DLD1 (cell line): Measurements from ENCODE around the gene TAF8.
"Not testable (repeated sequence)": the region's sequence is repeated elsewhere in the genome, so short reads cannot be mapped to it uniquely, and the experiment has no call there.

ENCODE experiments used
- in situ Hi-C: cut with HindIII; loops from 2 replicates; pipeline ENCODE4 v1.10.0; 2017; ENCODE audit warnings: low sequenced_read_pairs

TAF8 gene, protein sequence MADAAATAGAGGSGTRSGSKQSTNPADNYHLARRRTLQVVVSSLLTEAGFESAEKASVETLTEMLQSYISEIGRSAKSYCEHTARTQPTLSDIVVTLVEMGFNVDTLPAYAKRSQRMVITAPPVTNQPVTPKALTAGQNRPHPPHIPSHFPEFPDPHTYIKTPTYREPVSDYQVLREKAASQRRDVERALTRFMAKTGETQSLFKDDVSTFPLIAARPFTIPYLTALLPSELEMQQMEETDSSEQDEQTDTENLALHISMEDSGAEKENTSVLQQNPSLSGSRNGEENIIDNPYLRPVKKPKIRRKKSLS

DNA sequence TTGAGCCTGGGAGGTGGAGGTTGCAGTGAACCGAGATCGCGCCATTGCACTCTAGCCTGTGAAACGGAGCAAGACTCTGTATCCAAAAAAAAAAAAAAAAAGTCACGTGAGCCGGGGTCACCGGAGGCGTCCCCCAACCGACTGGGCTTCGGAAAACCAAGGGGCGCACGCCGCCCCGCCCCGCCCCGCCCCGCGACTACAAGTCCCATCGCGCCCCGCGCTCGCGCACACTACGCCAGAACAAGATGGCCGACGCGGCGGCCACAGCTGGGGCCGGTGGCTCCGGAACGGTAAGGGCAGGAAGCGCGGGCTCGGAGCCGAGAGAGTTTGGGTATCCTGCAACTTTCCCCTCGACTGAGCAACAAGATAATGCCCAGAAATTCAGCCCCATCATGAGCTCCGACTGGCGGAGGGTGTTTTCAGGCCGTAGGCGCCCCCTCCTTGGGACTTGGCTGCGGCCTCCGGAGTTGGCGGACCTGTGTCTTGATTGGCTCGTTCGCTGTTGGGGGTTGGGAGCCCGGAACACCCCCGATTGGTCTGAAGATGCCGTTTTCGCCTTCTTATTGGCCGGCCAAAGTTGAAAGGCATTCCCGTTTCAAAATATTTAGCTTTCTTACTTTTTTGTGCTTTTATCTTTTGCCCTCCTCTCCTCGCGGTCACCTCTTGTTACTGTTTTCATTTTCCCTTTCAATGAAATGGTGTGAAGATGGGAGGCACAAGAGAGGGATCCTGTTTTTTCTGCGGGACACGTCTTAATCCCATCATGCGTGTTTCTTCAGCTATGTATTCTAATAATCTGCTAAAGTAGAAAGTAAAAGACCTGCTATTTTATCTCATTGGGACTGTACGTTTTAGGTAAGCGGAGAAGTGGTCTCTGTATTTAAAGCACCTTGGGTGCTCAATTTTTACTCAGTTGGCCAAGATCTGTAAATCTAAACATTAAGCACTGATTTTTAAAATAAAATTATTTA lies at the start of gene TAF8:
Gene TAF8 (plus strand): TSS at position 228 of the 971 bp plus-strand sequence. CDS start 18 bp downstream, at position 246.
- in situ Hi-C loops = no loop called here

DNA sequence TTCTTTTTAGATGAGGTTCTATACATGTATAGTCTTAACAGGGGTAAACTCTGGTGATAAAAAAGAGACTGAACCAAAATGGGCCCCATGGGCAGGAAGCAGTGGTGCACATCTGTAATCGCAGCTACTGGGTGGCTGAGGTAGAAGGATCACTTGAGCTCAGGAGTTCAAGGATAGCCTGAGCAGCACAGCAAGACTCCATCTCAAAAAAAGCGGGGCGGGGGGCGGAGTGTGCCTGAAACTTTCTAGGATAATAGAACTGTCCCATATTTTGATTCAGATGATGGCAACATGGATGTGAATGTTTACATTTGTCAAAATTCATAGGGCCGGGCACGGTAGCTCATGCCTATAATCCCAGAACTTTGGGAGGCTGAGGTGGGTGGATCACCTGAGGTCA lies 48.8 kb upstream of the TAF8 start:
- in situ Hi-C loops = no loop called here

DNA sequence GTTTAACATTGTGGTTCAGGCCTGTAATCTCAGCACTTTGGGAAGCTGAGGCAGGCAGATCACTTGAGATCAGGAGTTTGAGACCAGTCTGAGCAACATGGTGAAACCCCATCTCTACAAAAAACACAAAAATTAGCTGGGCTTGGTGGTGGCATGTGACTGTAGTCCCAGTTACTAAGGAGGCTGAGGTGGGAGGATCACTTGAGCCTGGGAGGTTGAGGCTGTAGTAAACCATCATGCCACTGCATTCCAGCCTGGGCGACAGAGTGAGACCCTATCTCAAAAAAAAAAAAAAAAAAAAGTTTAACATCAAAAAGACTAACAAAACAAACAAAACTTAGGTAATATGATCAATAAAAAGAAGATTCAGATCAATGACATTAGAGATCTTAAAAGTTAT lies 46.7 kb upstream of the TAF8 start:
- in situ Hi-C loops = not testable (repeated sequence)

DNA sequence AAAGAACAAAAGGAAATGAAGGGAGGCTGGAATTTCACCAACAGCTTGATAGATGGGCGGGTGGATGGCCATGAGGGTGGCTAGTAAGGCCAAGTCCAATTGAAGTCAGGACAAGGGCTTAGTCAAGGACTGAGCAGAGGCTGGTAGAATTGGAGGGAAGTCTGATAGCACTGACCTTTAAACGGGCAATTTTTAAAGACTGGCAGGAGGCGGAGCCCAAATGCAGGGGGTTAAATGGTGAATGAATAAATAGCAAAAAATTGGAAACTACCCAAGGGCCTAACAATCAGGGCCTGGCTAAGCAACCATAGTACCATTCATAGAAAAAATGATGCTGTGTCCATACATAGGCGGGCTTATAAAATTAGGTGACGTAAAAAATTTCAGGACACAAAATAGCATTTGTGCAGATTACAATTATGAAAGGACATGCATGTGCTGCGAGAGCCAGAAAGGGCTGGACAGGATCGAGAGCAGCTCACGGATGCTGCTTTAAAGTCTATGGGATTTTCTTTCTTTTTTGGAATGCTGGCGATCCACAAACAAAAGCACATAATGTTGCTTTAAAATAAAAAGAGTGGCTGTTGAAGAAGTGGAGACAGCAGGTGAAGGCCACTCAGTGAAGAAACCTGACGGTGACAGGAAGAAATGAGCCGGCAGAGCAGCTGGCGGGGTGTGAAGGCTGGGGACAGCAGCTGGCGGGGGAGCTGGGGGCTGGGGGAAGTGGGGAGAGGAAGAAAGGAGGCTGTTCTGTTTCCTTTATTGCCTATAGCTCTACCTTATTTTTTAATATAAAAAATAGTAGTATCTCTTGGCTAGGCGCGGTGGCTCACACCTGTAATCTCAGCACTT lies 42.8 kb upstream of the TAF8 start:
- in situ Hi-C loops = no loop called here

DNA sequence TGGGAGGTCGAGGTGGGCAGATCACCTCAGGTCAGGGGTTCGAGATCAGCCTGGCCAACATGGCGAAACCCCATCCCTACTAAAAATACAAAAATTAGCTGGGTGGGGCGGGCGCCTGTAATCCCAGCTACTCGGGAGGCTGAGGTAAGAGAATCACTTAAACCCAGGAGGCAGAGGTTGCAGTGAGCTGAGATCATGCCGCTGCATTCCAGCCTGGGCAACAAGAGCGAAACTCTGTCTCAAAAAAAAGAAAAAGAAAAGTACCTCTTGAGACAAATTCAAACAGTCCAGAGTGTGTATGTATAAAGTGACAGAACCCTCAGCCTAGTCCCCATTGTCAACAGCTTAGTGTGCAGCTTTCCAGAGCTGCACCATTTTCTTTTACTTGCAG lies 42.2 kb upstream of the TAF8 start:
- in situ Hi-C loops = not testable (repeated sequence)

DNA sequence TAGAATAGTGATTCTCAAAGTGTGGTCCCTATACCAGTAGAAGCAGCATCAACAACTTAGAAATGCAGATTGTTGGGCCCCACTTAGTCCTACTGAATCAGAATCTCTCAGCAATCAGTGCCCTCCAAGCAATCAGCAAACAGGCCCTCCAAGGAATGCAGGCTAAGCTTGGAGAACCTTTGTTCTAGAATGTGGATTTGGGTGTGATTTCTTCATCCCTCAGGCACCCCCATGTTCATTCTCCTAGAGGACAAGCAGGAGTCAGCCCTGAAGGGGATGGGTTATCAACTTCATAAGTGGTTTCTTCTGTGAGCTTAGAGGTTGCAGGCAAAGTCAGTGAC lies 40.5 kb upstream of the TAF8 start:
- in situ Hi-C loops = no loop called here

DNA sequence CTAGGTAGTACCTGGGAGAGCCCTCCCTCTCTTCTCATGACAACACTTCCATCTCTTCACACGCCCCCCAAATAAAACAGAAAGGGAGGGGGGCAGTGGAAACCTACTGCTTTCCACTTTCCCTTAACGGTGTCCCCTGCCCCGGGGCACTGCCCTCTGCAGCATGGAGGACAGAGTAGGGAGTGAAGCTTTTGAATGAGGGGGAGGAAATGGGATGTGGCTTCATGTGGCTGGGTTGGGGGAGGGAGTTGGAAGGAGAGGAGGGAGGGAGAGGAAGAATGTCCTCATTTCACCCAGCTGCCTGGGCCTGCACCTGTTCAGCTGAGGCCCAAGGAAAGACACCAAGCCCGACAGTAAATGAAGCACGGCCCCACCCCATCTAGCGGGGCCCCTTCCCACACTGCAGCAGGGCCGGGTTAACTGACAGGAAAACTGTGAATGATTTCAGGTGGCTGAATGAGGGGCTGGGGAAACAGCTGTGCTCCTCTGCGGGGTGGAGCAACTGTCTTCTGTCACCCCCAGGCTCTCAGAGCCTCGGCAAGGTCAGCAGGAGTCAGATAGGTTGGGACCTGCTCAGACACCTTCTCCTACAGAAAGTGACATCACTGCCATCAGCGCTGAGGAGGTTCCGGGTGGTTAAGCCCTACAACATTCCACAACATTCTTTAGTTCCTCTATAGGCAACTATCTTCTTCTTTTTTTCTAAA lies 40.0 kb upstream of the TAF8 start:
- in situ Hi-C loops = no loop called here

DNA sequence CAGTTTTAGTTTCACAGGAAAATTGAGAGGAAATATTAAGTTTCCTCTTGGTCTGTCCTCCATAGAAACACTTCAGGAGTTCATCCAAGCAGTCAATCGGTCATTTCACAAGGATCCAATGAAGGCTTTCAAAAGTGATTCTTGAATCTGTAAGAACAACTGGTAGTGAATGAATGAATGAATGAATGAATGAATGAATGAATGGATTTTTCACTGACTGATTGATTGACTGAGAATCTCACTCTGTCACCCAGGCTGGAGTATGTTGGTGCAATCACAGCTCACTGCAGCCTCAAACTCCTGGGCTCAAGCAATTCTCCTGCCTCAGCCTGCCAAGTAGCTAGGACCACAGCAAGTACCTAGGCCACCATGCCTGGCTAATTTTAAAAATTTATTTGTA lies 39.4 kb upstream of the TAF8 start:
- in situ Hi-C loops = no loop called here

DNA sequence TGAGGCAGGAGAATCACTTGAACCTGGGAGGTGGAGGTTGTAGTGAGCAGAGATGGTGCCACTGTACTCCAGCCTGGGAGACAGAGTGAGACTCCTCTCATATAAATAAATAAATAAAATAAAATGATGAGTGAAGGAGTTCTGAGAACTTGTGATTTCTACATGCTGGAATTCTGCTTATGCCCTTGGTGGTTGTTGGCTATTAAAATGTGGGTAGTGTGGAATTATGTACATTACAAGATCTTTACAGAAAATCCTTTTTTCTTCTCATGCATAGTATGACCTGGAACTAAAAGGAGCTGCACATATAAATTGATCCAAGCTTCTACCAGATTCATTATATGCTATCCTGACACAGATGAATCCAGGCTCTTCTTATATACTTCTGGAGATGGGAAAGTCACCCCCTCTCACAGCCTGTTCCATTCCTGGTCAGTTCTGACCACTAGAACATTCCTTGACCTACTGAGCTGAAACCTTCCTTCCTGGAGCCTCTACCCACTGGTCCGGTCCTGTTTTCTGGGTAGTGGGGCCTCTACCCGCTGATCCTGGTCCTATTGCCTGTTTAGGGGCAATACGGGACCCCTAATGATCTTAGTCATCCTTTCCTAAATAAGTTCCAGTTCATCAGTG lies 37.7 kb upstream of the TAF8 start:
- in situ Hi-C loops = no loop called here

DNA sequence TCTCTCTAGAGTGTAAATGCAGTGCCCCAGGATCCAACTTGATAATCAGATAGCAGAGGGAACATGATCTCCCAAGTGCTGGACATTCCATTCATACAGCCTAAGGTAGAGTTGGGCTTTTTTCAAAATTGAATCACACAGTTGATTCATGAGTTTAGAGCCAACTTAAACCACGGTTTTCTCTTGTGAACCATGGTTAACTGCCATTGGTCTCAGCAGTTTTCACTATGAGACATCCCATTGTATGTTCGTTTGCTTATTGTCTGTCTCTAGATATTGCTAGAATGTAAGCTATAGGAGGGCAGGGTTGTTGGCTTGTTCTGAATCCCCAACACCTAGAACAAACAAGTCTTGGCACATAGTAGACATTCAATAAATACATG lies 37.2 kb upstream of the TAF8 start:
- in situ Hi-C loops = no loop called here

DNA sequence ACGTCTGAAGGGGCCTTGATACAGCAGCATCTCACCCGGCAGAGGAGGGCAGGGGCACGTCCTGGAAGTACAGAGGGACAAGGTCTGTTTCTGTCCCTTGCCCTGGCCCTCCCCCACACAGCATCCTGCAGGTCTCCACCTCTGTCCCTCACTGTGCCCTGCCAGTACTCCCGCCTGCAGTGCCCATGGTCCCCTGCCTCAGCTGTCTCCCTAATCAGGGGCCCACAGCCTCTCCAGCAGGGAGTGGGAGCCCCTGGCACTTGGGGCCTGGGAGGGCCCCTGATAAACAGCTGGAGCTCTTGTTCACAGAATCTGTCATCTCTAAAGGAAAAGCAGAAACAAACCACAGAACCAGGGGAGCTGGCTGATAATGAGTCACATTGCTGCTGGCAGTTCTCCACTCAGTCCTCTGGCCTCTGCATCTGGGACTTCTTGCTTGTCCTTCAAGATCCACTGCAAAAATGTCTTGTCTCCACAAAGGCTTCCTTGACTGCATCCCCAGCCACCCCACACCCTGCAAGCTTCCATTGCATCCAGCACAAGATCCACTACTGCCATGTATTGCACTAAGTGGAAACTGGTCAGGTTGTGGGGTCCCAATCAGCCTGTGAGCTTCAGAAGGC lies 33.2 kb upstream of the TAF8 start:
- in situ Hi-C loops = no loop called here

DNA sequence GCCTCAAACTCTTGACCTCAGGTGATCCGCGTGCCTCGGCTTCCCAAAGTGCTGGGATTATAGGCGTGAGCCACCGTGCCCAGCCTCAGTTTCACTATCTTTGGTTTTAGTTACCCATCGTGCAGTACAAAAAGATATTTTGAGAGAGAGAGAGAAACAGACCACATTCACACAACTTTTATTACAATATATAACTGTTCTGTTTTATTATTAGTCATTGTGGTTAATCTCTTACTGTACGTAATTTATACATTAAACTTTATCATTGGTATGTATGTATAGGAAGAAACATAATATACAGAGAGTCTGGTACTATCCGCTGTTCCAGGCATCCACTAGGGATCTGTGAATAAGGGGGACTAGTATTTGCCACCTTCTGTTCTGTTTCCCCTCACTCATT lies 29.4 kb upstream of the TAF8 start:
- in situ Hi-C loops = no loop called here

DNA sequence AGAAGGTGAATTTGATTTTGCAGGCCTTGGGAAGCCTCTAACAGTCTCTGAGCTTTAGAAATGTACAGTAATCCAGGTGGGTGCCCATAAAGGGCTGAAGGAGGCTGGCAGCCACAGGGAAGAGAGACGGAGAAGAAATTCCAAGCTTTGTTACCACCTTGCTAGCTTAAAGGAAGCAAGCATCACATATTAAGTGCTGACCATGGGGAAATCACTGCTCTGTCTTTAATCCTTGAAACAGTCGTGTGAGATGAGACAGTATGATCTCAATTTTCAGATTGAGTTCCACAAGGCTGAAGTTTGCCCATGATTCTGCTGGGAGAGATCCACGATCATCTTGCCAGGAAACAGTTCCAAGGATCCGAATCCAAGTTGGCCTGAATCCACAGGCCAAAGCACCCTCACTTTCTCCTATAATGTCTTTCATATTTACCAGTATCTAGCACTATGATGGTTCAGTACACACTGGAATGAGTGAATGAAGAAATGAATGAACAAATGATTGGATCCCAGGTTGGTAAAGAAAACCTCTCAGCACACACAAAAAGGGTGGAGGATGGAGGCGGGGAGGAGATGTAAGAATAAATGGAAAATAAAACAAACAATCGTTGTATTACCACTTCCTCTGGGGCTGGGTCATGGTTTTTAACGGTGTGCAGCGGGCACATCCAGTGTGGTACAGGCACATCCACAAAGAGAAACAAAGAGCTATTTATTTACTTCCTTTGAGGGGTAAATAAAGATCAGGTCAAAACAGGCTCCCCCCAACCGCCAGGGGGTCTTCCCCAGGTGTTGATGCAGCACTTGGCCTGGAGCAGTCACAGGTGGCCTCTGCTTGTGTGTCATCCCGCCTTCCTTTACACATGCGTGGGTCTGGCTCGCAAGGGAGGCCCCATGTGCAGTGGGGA lies 28.2 kb upstream of the TAF8 start:
- in situ Hi-C loops = no loop called here

DNA sequence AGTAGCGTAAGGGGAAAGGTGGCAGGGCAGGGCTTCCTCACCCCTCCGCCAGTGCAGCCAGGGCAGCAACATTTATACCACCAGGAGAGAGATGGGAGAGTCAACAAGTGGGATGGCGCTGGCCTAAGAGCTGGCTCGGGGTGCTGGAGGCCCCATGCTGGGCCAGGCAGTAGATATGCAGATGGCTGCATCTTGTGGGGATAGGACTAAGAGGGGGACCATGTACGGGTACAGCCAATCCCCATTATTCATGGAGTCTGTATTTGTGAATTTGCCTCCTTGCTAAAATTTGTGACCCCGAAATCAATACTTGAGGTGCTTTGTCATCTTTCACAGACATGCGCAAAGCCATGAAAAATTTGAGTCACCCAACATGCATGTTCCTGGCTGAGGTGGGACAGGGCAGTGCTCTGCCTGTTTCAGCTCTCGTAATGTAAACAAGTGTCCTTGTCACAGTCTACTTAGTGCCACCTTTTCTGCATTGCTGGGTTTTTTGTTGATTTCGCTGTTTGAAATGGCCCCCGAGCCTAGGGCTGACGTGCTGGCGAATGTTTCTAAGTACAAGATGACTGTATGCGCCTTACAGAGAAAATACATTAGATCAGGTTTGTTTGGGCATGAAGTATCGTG lies 27.5 kb upstream of the TAF8 start:
- in situ Hi-C loops = no loop called here

DNA sequence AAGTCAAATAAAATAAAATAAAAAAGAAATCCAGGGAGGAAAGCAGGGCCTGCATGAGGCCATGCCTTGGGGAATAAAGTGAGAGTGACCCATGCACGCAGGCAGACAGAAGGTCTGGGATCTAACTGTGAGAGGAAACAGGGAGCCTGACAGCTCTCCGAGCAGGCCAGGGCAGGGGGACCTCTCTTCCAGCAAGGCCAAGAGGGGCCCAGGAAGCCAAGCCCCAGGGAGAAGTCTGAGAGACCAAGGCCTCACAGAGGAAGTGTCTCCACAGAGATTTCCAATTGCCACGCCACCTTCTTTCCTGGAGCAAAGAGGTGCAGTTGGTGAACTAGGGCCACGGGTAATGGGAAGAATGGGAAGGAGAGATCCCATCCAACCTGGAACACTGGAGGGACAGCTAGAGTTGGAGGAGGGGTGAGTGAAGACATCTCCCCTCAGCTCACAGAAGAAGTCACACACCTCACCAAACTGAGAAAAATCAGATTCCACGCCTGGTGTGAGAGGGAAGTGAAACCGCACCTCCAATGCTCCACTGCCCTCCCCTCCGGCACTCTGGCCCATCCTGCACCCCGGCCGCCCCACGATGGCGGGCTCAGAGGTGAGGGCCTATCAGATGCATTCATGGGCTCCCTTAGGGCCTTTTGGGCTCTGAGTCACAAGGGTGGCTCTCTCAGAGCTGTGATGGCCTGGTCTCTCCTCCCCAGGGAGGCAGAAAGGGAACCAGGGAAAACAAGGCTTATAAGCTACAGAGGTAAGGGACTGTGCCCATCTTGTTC lies 25.1 kb upstream of the TAF8 start:
- in situ Hi-C loops = loop anchor here (25.0 kb wide), 1 partner anchor 238 kb away; the partner anchor contains the start of genes FRS3, PRICKLE4 and TOMM6

DNA sequence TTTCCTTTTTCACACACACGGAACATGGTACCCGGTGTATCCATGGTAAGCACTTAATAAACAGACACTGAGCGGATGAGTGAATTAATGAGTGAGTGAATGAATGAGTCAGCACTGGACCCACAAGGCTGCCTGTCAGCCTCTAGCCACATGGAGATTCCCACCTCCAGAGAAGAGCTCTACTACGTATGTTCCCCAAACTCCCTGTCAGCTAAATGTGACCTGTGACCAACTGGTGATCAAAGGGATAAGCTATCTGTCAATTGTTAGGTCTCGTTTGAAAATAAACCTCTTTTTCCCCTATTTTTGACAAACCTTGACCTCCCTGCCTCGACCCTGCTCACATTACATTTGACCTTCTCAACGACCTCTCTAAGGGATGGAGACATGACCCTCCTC lies 24.5 kb upstream of the TAF8 start:
- in situ Hi-C loops = loop anchor here (25.0 kb wide), 1 partner anchor 239 kb away; the partner anchor contains the start of genes FRS3, PRICKLE4 and TOMM6

DNA sequence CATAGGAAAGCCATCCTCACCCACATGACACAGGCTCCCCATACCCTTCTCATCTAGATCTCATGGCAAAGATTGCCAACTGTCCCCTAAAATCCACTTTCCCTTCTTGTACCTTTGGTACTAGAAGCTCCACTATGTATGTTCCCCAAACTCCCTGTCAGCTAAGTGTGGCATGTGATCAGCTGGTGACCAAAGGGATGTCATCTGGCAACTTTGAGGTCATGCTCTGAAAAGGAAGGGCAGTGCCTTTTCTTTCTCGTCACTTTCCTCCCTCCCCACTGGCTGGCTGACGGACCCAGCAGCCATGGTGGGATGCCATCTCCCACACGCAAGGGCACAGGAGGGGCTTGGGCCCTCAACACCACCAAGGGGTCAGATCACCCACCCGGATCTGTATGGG lies 23.8 kb upstream of the TAF8 start:
- in situ Hi-C loops = loop anchor here (25.0 kb wide), 1 partner anchor 239 kb away; the partner anchor contains the start of genes FRS3, PRICKLE4 and TOMM6
